Measurements from ENCODE around the gene HBD.

HBD gene

GRCh38 chr11:5196067-5196466, 38.2 kb downstream of the HBD start:
- no peak overlapping the region for H3K4me3 Mint-ChIP-seq
- H3K9me3 Mint-ChIP-seq, result peaks cover 4% of the 10 kb centered on the region
- H3K36me3 Mint-ChIP-seq, result no peaks in the 10 kb centered on the region
- ATAC-seq (no peak), DNase-seq (ENCODE audit: low spot score in 2 of 2) (no peak)
- no peak overlapping the region for H3K27ac Mint-ChIP-seq
- no peaks in the 10 kb centered on the region for H3K4me1 Mint-ChIP-seq

DNA sequence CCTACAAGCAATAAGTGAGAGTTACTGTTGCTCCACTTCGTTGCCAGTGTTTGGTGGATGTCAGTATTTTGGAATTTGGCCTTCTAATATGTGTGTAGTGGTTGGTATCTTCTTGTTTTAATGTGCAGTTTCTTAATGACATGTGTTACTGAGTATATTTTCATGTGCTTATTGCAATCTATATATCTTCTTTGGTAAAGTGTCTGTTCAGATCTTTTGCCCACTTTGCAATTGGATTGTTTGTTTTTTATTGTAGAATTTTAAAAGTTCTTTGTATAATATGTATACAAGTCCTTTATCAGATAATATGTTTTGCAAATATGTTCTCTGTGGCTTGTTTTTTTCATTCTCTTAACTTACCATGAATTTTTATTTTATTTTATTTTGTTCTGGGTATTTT, 41.5 kb downstream of the HBD start:
- Mint-ChIP-seq H3K4me1 (no peaks in the 10 kb centered on the region), H3K4me3 (no peak overlapping the region), H3K36me3 (no peaks in the 10 kb centered on the region), H3K9me3 (peaks cover 7% of the 10 kb centered on the region), H3K27ac (no peak overlapping the region)
- DNase-seq (ENCODE audit: low spot score in 2 of 2) (no peak), ATAC-seq (no peak)

- no peak for ATAC-seq
- Mint-ChIP-seq H3K9me3 (peaks cover 5% of the 10 kb centered on the region), H3K4me3 (no peak overlapping the region), H3K36me3 (no peaks in the 10 kb centered on the region), H3K27ac (no peak overlapping the region), H3K4me1 (no peaks in the 10 kb centered on the region)
- no peak for DNase-seq (ENCODE audit: low spot score in 2 of 2)
Measured at GRCh38 chr11:5188201-5188600, 46.1 kb downstream of the HBD start.

Data from stimulated activated effector memory CD8-positive, alpha-beta T cell treated with anti-CD3 and anti-CD28 coated beads, Interleukin-12 subunit alpha, Interleukin-12 subunit beta, amount 100 ng/mL, for 72 hours (primary cell).